Measurements from ENCODE around the gene HOXA9. TPM values are rescaled to one million over a fixed set of nuclear protein-coding genes. Genes with fewer than 3 reads are reported as not detected.

The HOXA9 gene
- total RNA-seq, 1 experiment from 2014 or later = 91.0 TPM

- TF ChIP-seq ZNF274 (IDR thresholded peaks at IDR 0.05; ENCODE audit: low read depth, low read length) = no peak
Measured at GRCh38 chr7:27161214-27161720, 4.1 kb downstream of the HOXA9 start (continued).

GRCh38 chr7:27160546-27161213 is 4.7 kb downstream of the HOXA9 start:
- no TSS peak for BruUV-seq (replicated peaks)
- Histone ChIP-seq H3K4me3 (replicated peaks in 1 of 2; ENCODE audit: low read depth in 1 of 2, low read length in 2 of 2) (peak overlapping the region; percentile 49 to 77), H3K9me2 (ENCODE audit: insufficient read depth) (no peaks in the 10 kb centered on the region), H3K9me3 (ENCODE audit: control insufficient read depth in 1 of 2, insufficient read depth in 1 of 2, low read depth in 1 of 2, low read length in 2 of 2) (no peaks in the 10 kb centered on the region), H2AFZ (ENCODE audit: low read depth, low read length, poor library complexity, severe bottlenecking) (peak overlapping the region; percentile 39), H3K79me2 (ENCODE audit: insufficient read depth, low read length) (peaks cover 47% of the 10 kb centered on the region), H3K36me3 (ENCODE audit: control insufficient read depth in 1 of 2, insufficient read depth in 2 of 2, low read length in 2 of 2) (peaks cover 0 to 4% of the 10 kb centered on the region in 2 experiments; a peak in 1 of 4 replicates), H4K20me1 (ENCODE audit: insufficient read depth) (no peaks in the 10 kb centered on the region), H3K27me3 (ENCODE audit: insufficient read depth, low read length) (no peaks in the 10 kb centered on the region), H3K27ac (ENCODE audit: low read depth, low read length) (peak overlapping the region; percentile 91), H3K4me1 (ENCODE audit: control insufficient read depth in 1 of 2, insufficient read depth in 2 of 2, low read length in 2 of 2) (peaks cover 14 to 53% of the 10 kb centered on the region in 2 experiments), H3K9ac (ENCODE audit: low read length) (peak overlapping the region; percentile 89), H3K4me2 (ENCODE audit: low read length) (peak overlapping the region; percentile 97)
- ATAC-seq = peak; percentile 41
- intact Hi-C loops (cut with micrococcal nuclease) = loop anchor here (1.0 to 10.0 kb wide), 9 partner anchors 474 to 1593 kb away; partner anchors contain the start of genes CBX3 and HNRNPA2B1
- ChIA-PET CTCF (interaction anchor here (0.6 to 3.4 kb wide), 25 partner anchors 8 to 1300 kb away, joined by 3 to 62 read pairs (median 4); partner anchors contain the start of gene HOXA3), POLR2A (interaction anchor here (0.7 to 1.4 kb wide), 4 partner anchors 479 to 995 kb away, joined by 3 to 5 read pairs (median 4); no protein-coding TSS in a partner anchor), RAD21 (ENCODE audit: low non-redundant PET in 1 of 2, low total read pairs in 2 of 2, uncharacterized antibody in 2 of 2, unreplicated experiment in 2 of 2) (interaction anchor here (0.6 to 2.1 kb wide), 11 partner anchors 9 to 791 kb away, joined by 3 to 12 read pairs (median 4); partner anchors contain the start of gene HOXA6 (in 1 of the 2))
- peak; percentile 45; the same call in 1 of the 2 replicates for TF ChIP-seq ZFX (IDR thresholded peaks at IDR 0.05)
- TF ChIP-seq ATF3 (IDR thresholded peaks at IDR 0.05) = no peak
- peak; percentile 39; the same call in 1 of the 2 replicates for TF ChIP-seq POLR2AphosphoS5 (IDR thresholded peaks at IDR 0.05; ENCODE audit: low read depth, low read length)
- TF ChIP-seq ELF1 (IDR thresholded peaks at IDR 0.05; ENCODE audit: borderline replicate concordance, low read depth) = no peak
- TF ChIP-seq YY1 (IDR thresholded peaks at IDR 0.05; ENCODE audit: extremely low read depth, insufficient replicate concordance, low read depth, low read length) = peak; percentile 96
- TF ChIP-seq ZNF274 (IDR thresholded peaks at IDR 0.05; ENCODE audit: low read depth, low read length) = no peak
- TF ChIP-seq POLR2A (IDR thresholded peaks at IDR 0.05; ENCODE audit: borderline replicate concordance, extremely low read depth, insufficient read depth, insufficient read length) = no peak
- TF ChIP-seq REST (IDR thresholded peaks at IDR 0.05; ENCODE audit: low read depth) = no peak
- TF ChIP-seq TCF7L2 (IDR thresholded peaks at IDR 0.05; ENCODE audit: borderline replicate concordance, extremely low read depth, insufficient read depth, insufficient read length) = peak; percentile 46
- peak in 2 of 3 experiments; percentile 89 to 95; a peak in 4 of 6 replicates for TF ChIP-seq CTCF (IDR thresholded peaks at IDR 0.05 in 2 of 3, conservative IDR thresholded peaks at IDR 0.05 in 1 of 3; ENCODE audit: borderline replicate concordance in 1 of 3, insufficient read depth in 1 of 3, low read depth in 2 of 3, low read length in 2 of 3)
- TF ChIP-seq EGR1 (IDR thresholded peaks at IDR 0.05; ENCODE audit: low read depth) = no peak
- DNase-seq (ENCODE audit: low read depth, low spot score) = no peak
